ENCODE data around the gene SAT1. TPM values are rescaled to one million over a fixed set of nuclear protein-coding genes. Genes with fewer than 3 reads are reported as not detected.
"Not testable (repeated sequence)": the region's sequence is repeated elsewhere in the genome, so short reads cannot be mapped to it uniquely, and the experiment has no call there.

SAT1 gene
- total RNA-seq, 2 experiments from 2014 or later, result 35.9 to 37.1 TPM

- POLR2A ChIA-PET, result interaction anchor here (0.6 kb wide), 1 partner anchor 17 kb away, joined by 4 read pairs; no protein-coding TSS in a partner anchor
These were observed 11.9 kb upstream of the SAT1 start for GRCh38 chrX:23771086-23771485.

GRCh38 chrX:23773601-23774175 is 9.3 kb upstream of the SAT1 start:
- POLR2A ChIA-PET, result no interaction called here
- CTCF ChIA-PET, result interaction anchor here (1.3 kb wide), 1 partner anchor 128 kb away, joined by 4 read pairs; no protein-coding TSS in a partner anchor

More at GRCh38 chrX:23771086-23771485, 11.9 kb upstream of the SAT1 start:
- CTCF ChIA-PET, result not testable (repeated sequence)

GRCh38 chrX:23776363-23776762 is 6.6 kb upstream of the SAT1 start:
- ChIA-PET POLR2A (no interaction called here), CTCF (no interaction called here)

GRCh38 chrX:23779025-23779424 is 3.9 kb upstream of the SAT1 start:
- ChIA-PET CTCF (no interaction called here), POLR2A (no interaction called here)

GRCh38 chrX:23782455-23782854 is 518 bp upstream of the SAT1 start:
- CTCF ChIA-PET, result interaction anchor here (1.0 to 3.7 kb wide), 2 partner anchors 119 to 120 kb away, joined by 3 to 19 read pairs; no protein-coding TSS in a partner anchor
- POLR2A ChIA-PET, result interaction anchor here (0.9 to 1.2 kb wide), 4 partner anchors 40 to 271 kb away, joined by 3 to 4 read pairs (median 3); partner anchors contain the start of gene ACOT9

GRCh38 chrX:23783589-23784469 is 856 bp downstream of the SAT1 start:
- CTCF ChIA-PET, result interaction anchor here (0.6 to 3.7 kb wide), 3 partner anchors 8 to 121 kb away, joined by 3 to 19 read pairs (median 3); no protein-coding TSS in a partner anchor

GRCh38 chrX:23784470-23785331 is 1.7 kb downstream of the SAT1 start:
- POLR2A ChIA-PET, result no interaction called here
- CTCF ChIA-PET, result interaction anchor here (3.7 kb wide), 1 partner anchor 117 kb away, joined by 19 read pairs; no protein-coding TSS in a partner anchor

More at GRCh38 chrX:23783589-23784469, 856 bp downstream of the SAT1 start:
- POLR2A ChIA-PET, result interaction anchor here (1.0 to 1.2 kb wide), 4 partner anchors 116 to 270 kb away, joined by 3 to 4 read pairs (median 3); no protein-coding TSS in a partner anchor

- ChIA-PET CTCF (interaction anchor here (3.7 kb wide), 1 partner anchor 117 kb away, joined by 19 read pairs; no protein-coding TSS in a partner anchor), POLR2A (no interaction called here)
These were observed 2.6 kb downstream of the SAT1 start for GRCh38 chrX:23785580-23785979.

GRCh38 chrX:23786268-23786815 is 3.4 kb downstream of the SAT1 start:
- POLR2A ChIA-PET, result interaction anchor here (0.6 kb wide), 1 partner anchor 167 kb away, joined by 3 read pairs; no protein-coding TSS in a partner anchor
- CTCF ChIA-PET, result no interaction called here

- POLR2A ChIA-PET, result interaction anchor here (0.5 to 0.6 kb wide), 2 partner anchors 17 to 42 kb away, joined by 4 to 7 read pairs; no protein-coding TSS in a partner anchor
- CTCF ChIA-PET, result interaction anchor here (0.9 kb wide), 1 partner anchor 121 kb away, joined by 3 read pairs; no protein-coding TSS in a partner anchor
These were observed 4.8 kb downstream of the SAT1 start for GRCh38 chrX:23787745-23788118.

GRCh38 chrX:23788521-23788920 is 5.5 kb downstream of the SAT1 start:
- CTCF ChIA-PET, result interaction anchor here (0.6 kb wide), 1 partner anchor 168 kb away, joined by 3 read pairs; no protein-coding TSS in a partner anchor
- POLR2A ChIA-PET, result interaction anchor here (0.6 kb wide), 1 partner anchor 43 kb away, joined by 7 read pairs; no protein-coding TSS in a partner anchor

- ChIA-PET CTCF (interaction anchor here (0.6 kb wide), 1 partner anchor 168 kb away, joined by 3 read pairs; no protein-coding TSS in a partner anchor), POLR2A (no interaction called here)
These were observed 6.0 kb downstream of the SAT1 start for GRCh38 chrX:23788946-23789345.

GRCh38 chrX:23789386-23790154 is 6.6 kb downstream of the SAT1 start:
- CTCF ChIA-PET, result no interaction called here
- POLR2A ChIA-PET, result interaction anchor here (0.7 kb wide), 1 partner anchor 118 kb away, joined by 3 read pairs; no protein-coding TSS in a partner anchor

- ChIA-PET POLR2A (interaction anchor here (0.7 kb wide), 1 partner anchor 117 kb away, joined by 3 read pairs; no protein-coding TSS in a partner anchor), CTCF (no interaction called here)
These were observed 7.2 kb downstream of the SAT1 start for GRCh38 chrX:23790155-23790497.

- POLR2A ChIA-PET, result no interaction called here
- CTCF ChIA-PET, result no interaction called here
These were observed 10.0 kb downstream of the SAT1 start for GRCh38 chrX:23792861-23793553.

GRCh38 chrX:23795221-23795620 is 12.2 kb downstream of the SAT1 start:
- ChIA-PET CTCF (interaction anchor here (0.9 kb wide), 1 partner anchor 13 kb away, joined by 3 read pairs; no protein-coding TSS in a partner anchor), POLR2A (no interaction called here)

- ChIA-PET CTCF (interaction anchor here (0.7 kb wide), 1 partner anchor 460 kb away, joined by 3 read pairs; no protein-coding TSS in a partner anchor), POLR2A (no interaction called here)
These were observed 14.6 kb downstream of the SAT1 start for GRCh38 chrX:23797371-23798128.

Measured in activated CD8-positive, alpha-beta memory T cell treated with anti-CD3 and anti-CD28 coated beads for 36 hours (primary cell).